ELF-1 (cell line): ENCODE data around the gene PTPN11.

ENCODE experiments used
- DNase-seq: peaks from one replicate; pipeline ENCODE4 v3.0.0-alpha.2; 2016; ENCODE audit warnings: low read depth, low spot score

Gene PTPN11

DNA sequence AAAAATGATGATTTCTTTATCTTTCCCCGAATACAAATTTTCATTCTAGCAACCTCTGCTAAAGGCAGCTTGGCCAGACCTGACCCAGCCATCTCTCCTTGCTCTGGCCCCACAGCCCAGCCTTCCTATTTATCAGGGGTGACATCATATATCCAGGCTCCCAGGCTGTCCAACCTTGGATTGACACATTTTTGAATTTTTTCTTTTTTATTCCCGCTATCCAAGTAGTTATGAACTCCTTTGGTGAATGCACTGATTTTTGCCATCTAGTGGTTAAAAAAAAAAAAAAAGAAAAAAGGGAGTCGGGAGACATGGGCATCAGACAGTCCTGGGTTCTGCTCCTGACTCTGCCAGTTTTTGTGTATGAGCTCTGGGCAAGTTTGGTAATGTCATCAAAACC, 120.5 kb downstream of the PTPN11 start:
- no peak for DNase-seq

DNA sequence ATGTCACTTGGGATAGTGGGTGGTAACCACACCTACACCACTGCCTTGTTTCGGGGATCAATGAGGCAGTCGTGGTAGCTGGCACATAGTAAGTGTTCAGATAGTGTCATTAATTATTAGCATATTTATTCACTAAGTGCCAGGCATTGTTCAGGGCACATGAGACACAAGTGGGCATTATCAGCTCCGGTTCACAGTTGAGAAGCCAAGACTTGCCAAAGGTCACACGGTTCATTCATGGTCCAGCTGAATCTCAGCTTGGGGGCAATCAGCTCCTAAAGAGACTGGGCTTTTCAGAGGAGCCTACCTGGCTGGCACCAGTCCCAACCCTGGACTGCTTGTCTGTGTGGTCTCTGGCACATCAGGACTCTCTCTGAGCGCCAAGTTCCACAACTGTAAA, 121.3 kb downstream of the PTPN11 start:
- DNase-seq = no peak

DNA sequence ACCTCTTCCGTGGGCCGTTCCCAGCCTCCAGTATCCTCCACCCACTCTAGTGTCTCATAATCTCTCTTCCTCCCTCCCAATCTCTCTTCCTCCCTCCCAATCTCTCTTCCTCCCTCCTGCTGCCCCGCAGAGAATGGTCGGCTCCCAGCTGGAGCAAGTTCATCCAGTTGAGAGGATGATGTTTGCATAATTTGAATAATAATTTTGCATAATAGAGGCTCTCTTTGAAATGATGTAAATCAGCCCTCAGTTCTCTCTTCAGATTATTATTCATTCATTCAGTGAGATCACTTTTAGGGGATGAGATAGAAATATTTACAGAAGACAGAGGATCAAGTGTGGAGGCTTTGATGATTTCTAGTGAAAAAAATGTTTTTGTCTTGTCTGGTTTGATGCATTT, 125.0 kb downstream of the PTPN11 start:
- no peak for DNase-seq

DNA sequence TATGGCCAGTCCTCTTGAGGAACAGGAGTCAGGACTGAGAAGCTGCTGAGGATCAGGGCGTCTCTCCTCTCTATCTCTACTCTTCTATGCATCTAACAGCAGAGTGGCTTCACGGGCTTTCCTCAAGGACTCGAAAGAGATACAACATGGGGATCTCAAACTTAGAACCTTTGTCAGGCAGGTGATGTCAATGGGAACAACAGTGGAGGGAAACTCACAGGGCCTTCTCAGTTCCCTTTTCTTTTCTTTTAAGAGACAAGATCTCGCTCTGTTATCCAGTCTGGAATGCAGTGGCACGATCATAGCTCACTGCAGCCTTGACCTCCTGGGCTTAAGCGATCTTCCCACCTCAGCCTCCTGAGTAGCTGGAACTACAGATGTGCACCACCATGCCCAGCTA, 127.6 kb downstream of the PTPN11 start:
- no peak for DNase-seq

DNA sequence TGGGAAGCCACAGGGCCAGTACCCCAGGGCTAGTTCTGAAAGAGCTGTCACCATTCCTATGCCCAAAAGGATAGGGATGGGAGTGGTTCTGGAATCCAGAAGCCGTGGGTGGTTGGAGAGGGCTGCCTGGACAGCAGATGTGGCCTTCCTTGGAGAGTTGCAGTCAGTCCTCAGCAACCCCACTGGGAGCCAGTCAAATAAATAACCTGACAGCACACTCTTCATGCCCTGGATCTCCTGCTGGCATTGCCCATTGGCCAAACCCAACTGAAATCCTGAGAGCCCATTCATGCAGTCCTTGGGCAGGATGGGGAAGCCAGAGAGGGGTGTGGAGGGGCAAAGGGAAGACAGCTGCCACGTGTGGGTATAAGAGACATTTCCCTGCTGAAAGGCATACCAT, 128.2 kb downstream of the PTPN11 start:
- no peak for DNase-seq

DNA sequence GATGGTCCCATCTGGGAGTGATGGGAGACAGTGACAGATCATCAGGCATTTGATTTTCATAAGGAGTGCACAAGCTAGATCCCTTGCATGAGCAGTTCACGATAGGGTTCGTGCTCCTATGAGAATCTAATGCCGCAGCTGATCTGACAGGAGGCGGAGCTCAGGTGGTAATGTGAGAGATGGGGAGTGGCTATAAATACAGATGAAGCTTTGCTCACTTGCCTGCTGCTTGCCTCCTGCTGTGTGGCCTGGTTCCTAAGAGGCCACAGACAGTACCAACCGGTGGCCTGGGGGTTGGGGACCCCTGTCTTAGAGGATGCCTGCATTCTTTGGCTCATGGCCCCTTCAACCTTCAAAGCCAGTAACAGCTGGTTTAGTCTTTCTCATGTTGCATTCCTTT, 130.3 kb downstream of the PTPN11 start:
- no peak for DNase-seq

DNA sequence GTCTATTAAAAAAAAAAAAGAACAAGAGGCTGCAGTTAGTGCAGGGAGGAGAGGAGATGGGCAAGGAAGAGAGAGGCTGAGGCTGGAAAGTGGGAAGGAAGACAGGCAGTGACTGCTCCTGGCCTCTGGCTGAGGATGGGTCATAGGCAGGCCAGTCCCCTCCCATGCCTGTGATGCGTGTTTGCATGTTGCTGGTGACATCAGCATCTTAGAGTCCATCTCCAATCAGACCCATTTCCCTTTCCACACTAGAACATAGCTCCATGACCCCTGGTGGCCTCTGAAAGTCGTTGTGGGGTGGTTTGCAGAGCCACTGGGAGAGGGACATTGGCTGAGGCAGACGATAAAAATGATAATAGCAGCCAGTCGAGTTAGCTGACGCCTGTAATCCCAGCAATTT, 132.9 kb downstream of the PTPN11 start:
- DNase-seq = no peak

DNA sequence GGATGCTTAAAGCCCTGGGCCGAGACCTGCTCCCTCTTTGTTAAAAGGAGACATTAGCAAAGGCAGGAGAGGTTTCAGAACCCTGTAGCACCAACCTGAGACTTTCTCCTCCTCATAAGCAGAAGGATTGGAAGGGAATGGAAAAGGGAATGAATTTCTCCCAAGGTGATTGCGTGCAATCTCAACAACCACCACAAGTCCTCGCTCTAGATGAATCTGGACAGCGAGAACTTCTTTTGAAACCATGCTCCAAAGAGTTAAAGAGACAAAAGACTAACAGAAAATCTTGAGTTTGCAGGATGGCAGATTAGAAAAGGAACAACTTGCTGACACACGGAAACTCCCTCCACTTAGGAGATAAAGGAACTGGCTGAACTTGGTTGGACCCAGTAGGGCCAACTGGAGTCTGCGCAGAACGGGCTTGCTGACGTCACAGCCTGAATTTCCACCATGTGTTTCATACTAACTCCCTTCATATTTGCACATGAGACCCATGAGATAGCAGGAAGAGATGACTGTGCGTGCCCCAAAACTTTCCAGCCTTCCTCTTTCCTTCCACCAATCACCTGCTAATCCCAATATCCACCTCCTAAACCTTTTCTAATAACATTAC, 137.0 kb downstream of the PTPN11 start:
- DNase-seq = no peak

DNA sequence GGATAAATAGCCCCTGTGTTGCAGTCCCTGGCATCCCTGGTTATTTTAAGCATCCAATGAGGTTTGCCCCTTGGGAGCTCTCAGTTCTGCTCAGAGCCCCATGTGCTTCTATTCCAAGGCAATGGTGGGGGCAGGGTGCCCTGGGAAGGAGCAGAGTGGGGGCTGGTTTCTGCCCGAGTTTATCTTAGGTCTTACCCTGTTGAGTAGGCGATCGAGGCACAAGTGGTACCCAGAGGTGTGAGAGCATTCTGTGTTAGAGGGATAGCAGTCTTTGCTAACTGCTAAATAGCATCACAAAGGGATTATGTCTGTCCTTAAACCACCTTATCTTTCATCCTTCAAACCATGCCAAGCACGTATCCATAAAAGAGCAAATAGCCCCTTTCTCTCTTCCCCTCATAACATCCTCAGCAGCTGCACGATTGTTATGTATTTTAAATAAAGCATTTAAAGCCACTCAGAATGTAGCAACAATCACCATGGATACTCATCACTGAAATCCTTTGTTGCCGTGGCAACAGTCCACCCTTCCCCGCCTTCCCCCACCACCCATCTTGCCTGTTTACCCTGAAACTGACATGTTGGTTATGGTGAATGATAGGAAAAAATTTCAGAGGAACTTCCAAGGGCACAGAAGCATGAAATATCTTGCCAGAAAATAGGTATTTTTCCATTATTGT, 139.3 kb downstream of the PTPN11 start:
- DNase-seq = no peak
